Mucosa of descending colon (tissue), 3 donors: Measurements from ENCODE around the gene FOXA2. TPM values are rescaled to one million over a fixed set of nuclear protein-coding genes. Genes with fewer than 3 reads are reported as not detected.

Experiments
- ATAC-seq: fragments of 200-7000 bp; cut with Tn5 transposase; one replicate; pipeline ENCODE4 v1.9.1; 2020; ENCODE audit warnings: mild to moderate bottlenecking, moderate library complexity
- DNase-seq, 3 donors: peaks; one replicate each; pipeline ENCODE4 v3.0.0-alpha.2; 2020
- H3K36me3 ChIP-seq: fragments of 200-600 bp; one replicate; pipeline ENCODE4 v1.8.0; 2021; ENCODE audit warnings: low read depth, mild to moderate bottlenecking
- H3K4me1 ChIP-seq: fragments of 200-600 bp; one replicate; pipeline ENCODE4 v1.8.0; 2021; ENCODE audit warnings: low read depth, mild to moderate bottlenecking
- H3K4me3 ChIP-seq: fragments of 200-600 bp; one replicate; pipeline ENCODE4 v1.8.0; 2021; ENCODE audit warnings: mild to moderate bottlenecking
- H3K9me3 ChIP-seq: fragments of 200-600 bp; one replicate; pipeline ENCODE4 v1.8.0; 2021; ENCODE audit warnings: mild to moderate bottlenecking
- intact Hi-C, 2 donors: fragments of 100-400 bp; cut with DNase I in 1 of 2; cut with micrococcal nuclease in 1 of 2; formaldehyde crosslinking; loops; one replicate each; pipeline versions ENCODE4 v1.11.0 to v1.11.1; 2022; cut with DNase I, micrococcal nuclease
- total RNA-seq, 3 donors: library from RNA; stranded (reverse); fragmentation: NEBNext Ultra II Directional in 2 of 3; extraction: Animal tissue kit (Norgen Biotek cat#: 25700) in 2 of 3; gene quantifications; one replicate each; pipeline versions ENCODE4 v1.2.1 to v1.2.4, GENCODE V29; 2021 to 2023
- TF ChIP-seq, protein P1 (sequence below): fragments of 200-600 bp; IDR thresholded peaks from one replicate; pipeline ENCODE4 v1.8.0; 2022; ENCODE audit warnings: antibody characterized with exemption, mild to moderate bottlenecking
- donor health status: DM: no; HTN: no; CAD: no; lungs with moderate emphysema.
- donor health status: DM: no; HTN: no; CAD: no.
- donor health status: DM: no; HTN: yes; CAD: no.

The FOXA2 gene
- total RNA-seq, 3 donors from 2014 or later = 6.2 to 25.3 (median 11.9) TPM

DNA sequence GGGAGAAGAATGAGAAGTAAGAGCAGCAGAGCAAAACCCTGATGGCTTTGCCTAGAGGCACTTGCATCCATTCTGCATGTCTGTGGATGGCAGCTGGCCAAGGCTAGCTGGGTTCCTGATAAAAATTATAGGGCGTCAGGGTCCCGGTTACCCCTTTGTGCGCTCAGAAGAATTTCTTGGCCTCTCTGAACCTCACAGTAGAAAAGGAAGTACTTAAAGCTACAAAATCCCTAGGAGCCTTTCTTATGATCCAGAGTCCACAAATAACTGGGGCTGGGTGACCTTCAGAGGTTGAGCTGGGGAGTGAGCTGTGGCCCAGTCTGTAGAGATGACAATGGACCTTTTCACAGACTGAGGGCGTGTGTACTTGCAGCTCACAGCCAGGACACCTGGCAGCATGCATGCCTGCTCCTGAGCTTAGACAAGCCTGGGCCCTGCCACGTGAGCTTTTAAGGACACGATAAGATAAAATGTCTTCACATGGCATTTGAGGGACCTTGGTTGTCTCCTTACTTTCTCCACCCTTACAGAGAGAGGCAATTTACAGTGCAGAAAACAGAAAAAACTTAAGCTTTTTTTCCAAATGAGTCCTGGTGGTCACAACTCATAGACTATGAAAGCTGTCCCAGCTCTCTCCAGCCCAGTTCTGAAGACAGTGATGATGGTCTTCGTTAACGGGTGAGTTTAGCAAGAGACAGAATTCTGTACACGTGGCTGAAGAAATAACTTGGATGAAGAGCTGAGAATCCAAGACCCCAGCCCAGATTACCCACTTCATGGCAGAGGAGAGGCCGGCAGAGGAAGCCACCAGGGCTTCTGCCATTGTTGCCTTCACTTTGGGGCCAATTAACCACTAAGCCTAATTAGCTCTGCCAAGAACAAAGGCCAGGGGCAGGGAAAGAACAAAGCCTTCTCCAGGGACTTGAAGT lies 50.3 kb downstream of the FOXA2 start:
- H3K9me3 ChIP-seq = no peaks in the 10 kb centered on the region
- intact Hi-C loops = no loop called here
- ATAC-seq (peak; percentile 61), DNase-seq (no peak)
- H3K4me1 ChIP-seq = no peaks in the 10 kb centered on the region
- TF ChIP-seq, protein P1, sequence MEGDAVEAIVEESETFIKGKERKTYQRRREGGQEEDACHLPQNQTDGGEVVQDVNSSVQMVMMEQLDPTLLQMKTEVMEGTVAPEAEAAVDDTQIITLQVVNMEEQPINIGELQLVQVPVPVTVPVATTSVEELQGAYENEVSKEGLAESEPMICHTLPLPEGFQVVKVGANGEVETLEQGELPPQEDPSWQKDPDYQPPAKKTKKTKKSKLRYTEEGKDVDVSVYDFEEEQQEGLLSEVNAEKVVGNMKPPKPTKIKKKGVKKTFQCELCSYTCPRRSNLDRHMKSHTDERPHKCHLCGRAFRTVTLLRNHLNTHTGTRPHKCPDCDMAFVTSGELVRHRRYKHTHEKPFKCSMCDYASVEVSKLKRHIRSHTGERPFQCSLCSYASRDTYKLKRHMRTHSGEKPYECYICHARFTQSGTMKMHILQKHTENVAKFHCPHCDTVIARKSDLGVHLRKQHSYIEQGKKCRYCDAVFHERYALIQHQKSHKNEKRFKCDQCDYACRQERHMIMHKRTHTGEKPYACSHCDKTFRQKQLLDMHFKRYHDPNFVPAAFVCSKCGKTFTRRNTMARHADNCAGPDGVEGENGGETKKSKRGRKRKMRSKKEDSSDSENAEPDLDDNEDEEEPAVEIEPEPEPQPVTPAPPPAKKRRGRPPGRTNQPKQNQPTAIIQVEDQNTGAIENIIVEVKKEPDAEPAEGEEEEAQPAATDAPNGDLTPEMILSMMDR = no peak
- no peaks in the 10 kb centered on the region for H3K36me3 ChIP-seq
- no peak overlapping the region for H3K4me3 ChIP-seq

DNA sequence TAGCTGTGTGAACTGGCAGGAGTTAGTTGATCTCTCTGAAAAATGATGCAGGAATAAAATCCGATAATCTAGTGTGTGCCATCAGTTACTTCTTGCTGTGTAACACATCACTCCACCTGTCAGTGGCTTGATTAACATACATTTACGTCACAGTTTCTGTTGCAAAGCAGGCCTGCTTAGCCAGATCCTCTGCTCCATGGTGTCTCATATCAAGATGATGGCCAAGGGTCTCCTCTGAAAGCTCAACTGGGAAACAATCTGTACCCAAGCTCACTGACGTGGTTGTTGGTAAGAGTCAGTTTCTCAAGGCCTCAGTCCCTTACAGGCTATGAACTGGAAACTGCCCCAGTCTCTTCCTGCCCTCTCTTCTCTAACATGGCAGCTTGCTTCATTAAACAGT lies 51.8 kb downstream of the FOXA2 start:
- Histone ChIP-seq H3K4me3 (no peak overlapping the region), H3K36me3 (no peaks in the 10 kb centered on the region), H3K9me3 (no peaks in the 10 kb centered on the region), H3K4me1 (no peaks in the 10 kb centered on the region)
- intact Hi-C loops = no loop called here
- DNase-seq (no peak), ATAC-seq (no peak)
- TF ChIP-seq, protein P1 = no peak

DNA sequence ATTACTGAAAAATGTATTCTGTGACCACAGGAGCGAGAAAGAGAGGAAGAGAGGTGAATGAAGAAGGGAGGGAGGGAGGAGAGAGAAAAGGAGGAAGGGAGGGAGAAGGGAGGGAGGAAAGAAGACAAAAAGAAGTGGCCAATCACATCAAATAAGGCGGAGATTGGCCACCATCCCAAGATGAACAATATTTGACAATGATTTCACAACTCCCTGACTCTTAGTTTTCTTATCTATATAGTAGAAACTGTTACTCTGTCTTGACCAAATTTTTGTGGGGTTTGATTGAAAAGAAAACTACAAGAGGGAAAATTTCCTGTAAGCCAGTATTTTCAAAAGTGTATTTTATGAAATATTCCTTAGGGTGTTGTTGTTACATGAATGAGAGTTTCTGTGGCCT lies 52.6 kb downstream of the FOXA2 start:
- DNase-seq (no peak), ATAC-seq (no peak)
- Histone ChIP-seq H3K4me3 (no peak overlapping the region), H3K36me3 (no peaks in the 10 kb centered on the region), H3K9me3 (no peaks in the 10 kb centered on the region), H3K4me1 (no peaks in the 10 kb centered on the region)
- TF ChIP-seq, protein P1 = no peak
- intact Hi-C loops = no loop called here

DNA sequence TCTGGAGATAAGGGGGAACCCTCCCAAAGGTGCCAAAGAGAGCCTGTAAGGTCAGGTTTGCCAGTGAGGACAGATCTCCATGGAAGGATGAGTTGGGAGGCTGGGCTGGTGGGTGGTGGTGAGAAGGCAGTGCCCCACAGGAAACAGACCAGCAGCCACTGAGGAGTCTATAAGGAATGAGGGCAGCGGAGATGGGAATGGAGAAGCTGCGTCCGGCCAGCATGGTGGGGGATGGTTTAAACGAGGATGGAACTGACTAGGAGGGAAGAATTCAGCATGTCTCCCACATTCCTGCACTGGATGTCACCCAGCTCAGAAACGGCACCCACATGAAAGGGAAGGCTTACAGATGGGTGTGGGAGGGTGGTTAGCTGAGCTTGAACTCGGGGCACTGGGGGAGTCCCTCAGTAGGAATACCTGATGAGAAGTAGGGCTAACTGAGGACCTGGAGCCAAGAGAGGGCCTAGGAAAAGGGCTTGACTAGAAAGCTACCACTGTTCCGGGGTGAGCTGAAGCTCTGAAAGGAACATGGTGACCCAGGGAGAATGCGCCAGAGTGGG lies 53.2 kb downstream of the FOXA2 start:
- Histone ChIP-seq H3K9me3 (no peaks in the 10 kb centered on the region), H3K36me3 (no peaks in the 10 kb centered on the region), H3K4me1 (no peaks in the 10 kb centered on the region), H3K4me3 (no peak overlapping the region)
- ATAC-seq (no peak), DNase-seq (no peak)
- intact Hi-C loops = no loop called here
- TF ChIP-seq, protein P1 = no peak
